HG02642 (cell line): ENCODE results near the gene FAF1.
"Not testable (repeated sequence)": the region's sequence is repeated elsewhere in the genome, so short reads cannot be mapped to it uniquely, and the experiment has no call there.

Source experiments
- ATAC-seq: cut with Tn5 transposase; IDR thresholded peaks from one replicate; pipeline ENCODE4 v1.9.1; 2021; ENCODE audit warnings: mild to moderate bottlenecking; ENCODE audit not compliant: unreplicated experiment, poor library complexity

The FAF1 gene

DNA sequence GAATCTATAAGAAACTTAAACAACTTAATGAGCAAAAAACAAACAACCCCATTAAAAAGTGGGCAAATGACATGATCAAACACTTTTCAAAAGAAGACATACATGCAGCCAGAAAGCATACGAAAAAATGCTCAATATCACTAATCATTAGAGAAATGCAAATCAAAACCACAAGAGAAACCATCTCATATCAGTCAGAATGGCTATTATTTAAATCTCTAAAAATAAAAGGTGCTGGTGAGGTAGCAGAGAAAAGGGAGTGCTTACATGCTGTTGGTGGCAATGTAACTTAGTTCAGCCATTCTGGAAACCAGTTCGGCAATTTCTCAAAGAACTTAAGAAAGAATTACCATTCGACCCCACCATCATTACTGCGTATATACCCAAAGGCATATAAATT, 147.7 kb downstream of the FAF1 start:
- ATAC-seq = no peak

DNA sequence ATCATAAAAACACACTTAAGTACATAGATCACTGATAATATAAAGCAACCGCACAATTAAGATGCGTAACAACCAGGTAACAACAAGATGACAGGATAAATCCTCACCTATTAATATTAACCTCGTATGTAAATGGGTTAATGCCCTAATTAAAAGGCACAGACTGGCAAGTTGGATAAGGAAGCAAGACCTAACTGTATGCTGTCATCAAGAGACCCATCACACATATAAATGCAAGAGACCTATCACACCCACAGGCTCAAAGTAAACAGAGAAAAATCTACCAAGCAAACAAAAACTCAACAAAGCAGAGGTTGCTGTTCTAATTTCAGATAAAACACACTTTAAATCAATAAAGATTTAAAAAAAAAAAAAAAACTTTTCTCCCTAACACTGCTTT, 151.8 kb downstream of the FAF1 start:
- no peak for ATAC-seq

- ATAC-seq = no peak
These were observed 163.8 kb downstream of the FAF1 start for GRCh38 chr1:50796272-50796671.

- no peak for ATAC-seq
These were observed 166.5 kb downstream of the FAF1 start for GRCh38 chr1:50793521-50793920.

- ATAC-seq = no peak
These were observed 172.8 kb downstream of the FAF1 start for GRCh38 chr1:50787266-50787665.

DNA sequence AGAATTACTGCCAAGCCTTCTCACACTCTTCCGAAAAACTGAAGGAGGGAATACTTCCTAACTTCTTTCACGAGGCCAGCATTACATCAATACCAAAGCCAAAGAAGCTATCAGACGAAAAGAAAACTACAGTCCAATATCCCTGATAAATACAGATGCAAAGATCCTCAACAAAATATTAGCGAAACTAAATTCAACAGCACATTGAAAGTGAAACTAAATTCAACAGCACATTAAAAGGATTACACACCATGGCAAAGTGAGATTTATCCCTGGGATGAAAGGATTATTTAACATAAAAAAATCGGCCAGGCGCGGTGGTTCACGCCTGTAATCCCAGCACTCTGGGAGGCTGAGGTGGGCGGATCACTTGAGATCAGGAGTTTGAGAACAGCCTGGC, 176.8 kb downstream of the FAF1 start:
- no peak for ATAC-seq

DNA sequence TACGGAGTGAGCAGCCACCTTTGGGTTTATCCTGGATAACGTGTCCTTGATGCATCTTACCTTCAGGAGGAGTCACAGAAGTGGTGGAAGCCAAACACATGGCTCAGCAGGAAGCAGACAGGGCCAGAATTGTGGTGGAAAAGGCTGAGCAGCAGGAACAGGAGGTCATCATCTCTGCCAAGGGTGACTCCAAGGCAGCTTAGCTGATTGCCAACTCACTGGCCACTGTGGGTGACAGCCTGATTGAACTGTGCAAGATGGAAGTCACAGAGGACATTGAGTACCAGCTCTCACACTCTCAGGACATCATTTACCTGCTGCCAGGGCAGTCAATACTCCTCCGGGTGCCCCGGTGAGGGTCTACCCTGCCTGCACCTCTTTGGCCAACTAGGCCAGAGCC, 179.3 kb downstream of the FAF1 start:
- ATAC-seq = no peak

DNA sequence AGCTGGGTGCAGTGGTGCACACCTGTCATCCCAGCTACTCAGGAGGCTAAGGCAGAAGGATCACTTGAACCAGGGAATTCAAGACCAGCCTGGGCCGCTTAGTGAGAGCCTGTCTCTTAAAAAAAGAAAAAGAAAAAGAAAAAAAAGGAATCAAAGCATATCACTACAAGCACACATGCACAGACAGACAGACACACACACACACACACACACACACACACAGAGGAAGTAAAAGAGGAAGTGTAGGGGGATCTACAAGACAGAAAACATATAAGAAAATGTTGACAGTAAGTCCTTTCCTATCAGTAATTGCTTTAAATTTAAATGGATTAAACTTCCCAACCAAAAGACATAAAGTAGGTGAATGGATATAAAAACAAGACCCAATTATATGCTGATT, 180.3 kb downstream of the FAF1 start:
- no peak for ATAC-seq

GRCh38 chr1:50775740-50776139, 184.3 kb downstream of the FAF1 start:
- ATAC-seq = no peak

DNA sequence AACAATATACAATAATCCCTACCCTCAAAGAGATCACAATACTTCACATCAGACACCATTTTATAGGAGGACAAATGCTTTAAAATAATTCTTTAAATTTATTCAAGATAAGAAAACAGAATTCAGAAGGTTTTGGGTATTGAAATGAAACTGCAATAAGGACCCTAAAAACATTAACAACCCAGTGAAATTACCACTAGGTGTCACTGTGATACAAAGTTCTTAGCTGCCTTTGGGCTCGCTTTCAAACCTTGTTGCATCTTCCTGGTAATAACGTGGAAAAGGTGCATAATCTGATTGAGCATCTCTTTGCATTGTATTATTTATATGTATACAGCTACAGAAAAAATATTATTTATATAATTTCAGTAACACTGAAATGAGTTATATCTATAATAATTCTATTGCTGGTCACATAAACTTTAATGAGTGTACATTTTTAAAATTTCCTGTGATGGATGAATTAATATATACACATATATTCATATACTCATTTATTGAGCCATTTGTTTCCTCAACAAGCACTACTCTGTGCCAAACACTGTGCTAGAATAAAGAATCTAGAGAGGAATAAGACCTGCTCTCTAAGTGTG, 185.2 kb downstream of the FAF1 start:
- ATAC-seq = no peak

DNA sequence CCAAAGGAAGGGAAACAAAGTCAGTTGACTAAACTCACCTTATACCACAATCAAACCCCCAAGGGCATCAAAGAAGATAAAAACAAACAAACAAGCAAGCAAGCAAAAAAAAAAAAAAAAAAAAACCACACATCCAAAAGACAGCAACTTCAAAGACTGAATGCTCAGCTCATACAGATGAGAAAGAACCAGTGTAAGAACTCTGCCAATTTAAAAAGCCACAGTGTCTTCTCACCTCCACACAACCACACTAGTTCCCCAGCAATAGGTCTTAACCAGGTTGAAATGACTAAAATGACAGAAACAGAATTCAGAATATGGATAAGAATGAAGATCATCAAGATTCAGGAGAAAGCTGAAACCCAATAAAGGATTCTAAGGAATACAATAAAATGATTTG, 193.4 kb downstream of the FAF1 start:
- ATAC-seq = no peak

DNA sequence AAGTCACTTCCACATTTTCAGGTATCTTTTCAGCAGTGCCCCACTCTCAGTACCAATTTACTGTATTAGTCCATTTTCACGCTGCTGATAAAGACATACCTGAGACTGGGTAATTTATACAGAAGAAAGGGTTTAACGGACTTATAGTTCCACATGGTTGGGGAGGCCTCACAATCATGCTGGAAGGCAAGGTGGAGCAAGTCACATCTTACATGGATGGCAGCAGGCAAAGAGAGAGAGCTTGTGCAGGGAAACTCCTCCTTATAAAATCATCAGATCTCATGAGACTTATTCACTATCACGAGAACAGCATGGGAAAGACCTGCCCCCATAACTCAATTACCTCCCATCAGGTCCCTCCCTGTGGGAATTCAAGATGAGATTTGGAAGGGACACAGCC, 203.5 kb downstream of the FAF1 start:
- not testable (repeated sequence) for ATAC-seq

GRCh38 chr1:50754764-50755163, 205.3 kb downstream of the FAF1 start:
- not testable (repeated sequence) for ATAC-seq

DNA sequence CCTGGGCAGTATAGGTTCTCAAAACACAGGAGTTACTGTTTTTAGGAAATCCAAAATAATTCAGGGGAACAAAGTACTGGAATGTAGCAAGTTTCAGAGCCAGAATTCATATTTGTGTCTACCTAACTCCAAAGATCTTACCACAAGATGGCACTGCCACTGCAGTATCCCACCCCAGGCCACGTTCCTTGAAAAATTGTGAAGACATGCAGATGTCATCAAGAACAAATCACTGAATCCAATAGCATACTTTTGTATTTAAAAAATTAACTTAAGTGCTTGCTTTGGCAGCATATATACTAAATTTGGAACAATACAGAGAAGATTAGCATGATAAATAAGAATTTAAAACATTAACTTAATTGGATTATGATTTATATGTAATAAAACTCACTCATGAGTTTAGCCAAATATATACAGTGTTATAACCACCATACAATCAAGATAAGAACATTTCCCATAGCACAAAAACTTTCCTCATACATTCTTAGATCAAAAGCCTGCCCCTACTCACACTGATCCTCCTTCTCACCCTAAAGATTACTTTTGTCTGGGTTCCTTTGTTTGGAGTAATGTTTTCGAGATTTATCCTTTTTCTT, 209.9 kb downstream of the FAF1 start:
- ATAC-seq = no peak

DNA sequence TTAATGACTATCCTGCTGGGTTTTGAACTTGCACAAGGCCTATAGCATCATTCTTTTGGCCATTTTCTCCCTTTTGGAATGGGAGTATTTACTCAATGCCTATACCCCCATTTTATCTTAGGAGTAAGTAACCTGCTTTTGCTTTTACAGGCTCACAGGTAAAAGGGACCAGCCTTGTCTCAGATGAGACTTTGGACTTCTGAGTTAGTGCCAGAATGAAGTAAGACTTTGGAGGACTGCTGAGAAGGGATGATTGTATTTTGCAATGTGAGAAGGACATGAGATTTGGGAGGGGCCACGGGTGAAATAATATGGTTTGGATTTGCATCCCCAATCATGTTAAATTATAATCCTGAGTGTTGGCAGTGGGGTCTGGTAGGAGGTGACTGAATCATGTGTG, 212.7 kb downstream of the FAF1 start:
- ATAC-seq = no peak

GRCh38 chr1:50742523-50742922, 217.5 kb downstream of the FAF1 start:
- no peak for ATAC-seq

DNA sequence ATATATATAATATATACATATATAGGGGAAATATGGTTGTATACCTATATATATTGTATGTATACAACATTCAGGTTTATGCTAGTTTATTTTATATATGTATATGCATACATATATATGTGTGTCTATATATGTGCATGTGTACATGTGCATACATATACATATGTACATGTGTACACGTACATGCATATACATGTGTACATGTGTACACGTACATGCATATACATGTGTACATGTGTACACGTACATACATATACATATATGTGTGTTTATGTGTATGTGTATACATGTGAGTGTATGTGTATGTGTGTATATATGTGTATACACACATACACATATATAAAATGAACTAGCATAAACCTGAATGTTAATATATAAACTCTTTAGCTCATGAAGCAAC, 220.9 kb downstream of the FAF1 start:
- ATAC-seq = no peak

DNA sequence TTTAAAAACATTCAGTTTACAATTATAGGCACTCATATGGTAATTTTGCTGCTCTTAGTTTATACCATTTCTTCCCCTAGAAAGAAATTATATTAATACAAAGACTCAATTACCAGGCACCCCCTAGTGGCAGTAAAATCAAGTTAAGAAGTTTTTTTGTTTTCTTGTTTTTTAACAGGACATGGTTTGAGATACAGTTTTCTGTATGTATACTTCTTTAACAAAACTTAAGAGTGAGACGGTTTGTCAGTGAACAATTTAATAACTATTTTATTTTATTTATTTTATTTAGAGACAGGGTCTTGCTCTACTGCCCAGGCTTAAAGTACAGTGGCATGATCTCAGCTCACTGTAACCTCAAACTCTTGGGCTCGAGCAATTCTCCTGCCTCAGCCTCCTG, 224.6 kb downstream of the FAF1 start:
- no peak for ATAC-seq

DNA sequence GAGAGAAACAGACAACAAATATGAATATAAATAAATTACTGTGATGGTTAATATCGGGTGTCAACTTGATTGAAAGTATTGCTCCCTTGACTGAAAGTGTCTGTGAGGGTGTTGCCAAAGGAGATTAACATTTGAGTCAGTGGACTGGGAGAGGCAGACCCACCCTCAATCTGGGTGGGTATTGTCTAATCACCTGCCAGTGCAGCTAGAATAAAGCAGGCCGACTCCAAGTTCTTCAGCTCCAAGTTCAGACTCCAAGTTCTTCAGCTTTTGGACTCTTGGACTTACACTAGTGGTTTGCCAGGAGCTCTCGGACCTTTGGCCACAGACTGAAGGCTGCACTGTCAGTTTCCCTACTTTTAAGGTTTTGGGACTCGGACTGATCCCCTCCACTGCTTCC, 232.5 kb downstream of the FAF1 start:
- not testable (repeated sequence) for ATAC-seq

GRCh38 chr1:50724626-50725286, 235.3 kb downstream of the FAF1 start:
- peak; percentile 83 for ATAC-seq

DNA sequence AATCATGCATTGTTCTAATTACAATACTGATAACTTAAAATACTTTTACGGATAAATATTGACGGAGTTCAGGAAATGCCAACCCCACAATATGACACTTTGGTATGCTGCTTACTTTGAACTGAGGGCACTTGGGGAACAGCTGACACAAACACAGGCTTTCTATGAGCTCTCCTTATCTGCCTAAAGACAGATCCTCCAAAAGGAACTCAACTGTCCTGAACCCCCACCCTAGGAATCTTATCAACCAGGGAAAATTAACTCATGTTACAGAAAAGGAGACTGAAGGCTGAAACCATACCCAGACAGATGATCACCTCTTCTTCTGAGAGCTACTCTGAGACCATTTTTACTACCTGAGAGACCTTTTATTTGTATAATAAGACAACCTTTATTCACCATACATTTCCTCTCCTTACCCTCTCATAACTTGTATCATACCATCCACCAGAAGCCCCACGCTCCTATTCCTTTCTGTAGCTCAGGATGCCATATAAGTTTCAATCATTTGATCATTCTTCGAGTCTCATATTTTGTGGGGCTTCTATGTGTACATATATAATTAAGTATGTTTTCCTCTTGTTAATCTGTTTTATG, 239.5 kb downstream of the FAF1 start:
- ATAC-seq = no peak

DNA sequence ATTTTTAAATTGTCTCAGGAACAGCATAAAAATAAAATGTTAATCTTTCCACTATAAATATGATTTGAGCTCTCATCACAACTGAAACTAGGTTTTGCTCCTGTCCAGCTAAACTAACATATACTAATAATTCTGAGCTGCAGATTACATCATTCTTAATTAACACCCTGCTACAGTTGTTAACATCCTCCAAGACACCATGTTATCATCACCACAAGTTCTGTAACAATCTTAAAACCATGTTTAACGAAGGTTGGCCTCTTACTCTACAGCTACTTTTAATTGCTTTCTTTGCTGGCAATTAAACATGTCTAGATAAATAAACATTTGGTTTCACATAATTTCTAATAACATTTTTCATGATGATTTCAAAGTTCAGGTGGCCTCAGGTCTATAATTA, 240.9 kb downstream of the FAF1 start:
- ATAC-seq = no peak
